Left renal cortex interstitium (tissue), 4 donors: ENCODE data around the gene CDKN1B. TPM values are rescaled to one million over a fixed set of nuclear protein-coding genes. Genes with fewer than 3 reads are reported as not detected.

Experiments
- DNase-seq, 4 donors: peaks; one replicate each; pipeline ENCODE4 v3.0.0-alpha.2; 2013; ENCODE audit warnings: low read depth in 4 of 4, low spot score in 2 of 4, missing footprints in 1 of 4
- polyA plus RNA-seq, 4 donors: library from polyadenylated mRNA; unstranded; fragments of 120-200 nt; gene quantifications; one replicate each; pipeline ENCODE4 v1.2.1, GENCODE V29; 2013; ENCODE audit not compliant: insufficient read length in 4 of 4

CDKN1B gene
- polyA plus RNA-seq, result 10 to 100 TPM; 60.7 to 81.3 (median 73.0) TPM

DNA sequence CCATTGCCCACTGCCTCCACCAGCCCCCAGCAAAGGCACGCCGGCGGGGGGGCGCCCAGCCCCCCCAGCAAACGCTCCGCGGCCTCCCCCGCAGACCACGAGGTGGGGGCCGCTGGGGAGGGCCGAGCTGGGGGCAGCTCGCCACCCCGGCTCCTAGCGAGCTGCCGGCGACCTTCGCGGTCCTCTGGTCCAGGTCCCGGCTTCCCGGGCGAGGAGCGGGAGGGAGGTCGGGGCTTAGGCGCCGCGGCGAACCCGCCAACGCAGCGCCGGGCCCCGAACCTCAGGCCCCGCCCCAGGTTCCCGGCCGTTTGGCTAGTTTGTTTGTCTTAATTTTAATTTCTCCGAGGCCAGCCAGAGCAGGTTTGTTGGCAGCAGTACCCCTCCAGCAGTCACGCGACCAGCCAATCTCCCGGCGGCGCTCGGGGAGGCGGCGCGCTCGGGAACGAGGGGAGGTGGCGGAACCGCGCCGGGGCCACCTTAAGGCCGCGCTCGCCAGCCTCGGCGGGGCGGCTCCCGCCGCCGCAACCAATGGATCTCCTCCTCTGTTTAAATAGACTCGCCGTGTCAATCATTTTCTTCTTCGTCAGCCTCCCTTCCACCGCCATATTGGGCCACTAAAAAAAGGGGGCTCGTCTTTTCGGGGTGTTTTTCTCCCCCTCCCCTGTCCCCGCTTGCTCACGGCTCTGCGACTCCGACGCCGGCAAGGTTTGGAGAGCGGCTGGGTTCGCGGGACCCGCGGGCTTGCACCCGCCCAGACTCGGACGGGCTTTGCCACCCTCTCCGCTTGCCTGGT lies at the start of gene CDKN1B:
Gene CDKN1B (plus strand): TSS at position 576 of the 793 bp plus-strand sequence. CDS start 472 bp downstream, outside the sequence.
- DNase-seq, result peak in 1 of 4 donors; percentile 71

DNA sequence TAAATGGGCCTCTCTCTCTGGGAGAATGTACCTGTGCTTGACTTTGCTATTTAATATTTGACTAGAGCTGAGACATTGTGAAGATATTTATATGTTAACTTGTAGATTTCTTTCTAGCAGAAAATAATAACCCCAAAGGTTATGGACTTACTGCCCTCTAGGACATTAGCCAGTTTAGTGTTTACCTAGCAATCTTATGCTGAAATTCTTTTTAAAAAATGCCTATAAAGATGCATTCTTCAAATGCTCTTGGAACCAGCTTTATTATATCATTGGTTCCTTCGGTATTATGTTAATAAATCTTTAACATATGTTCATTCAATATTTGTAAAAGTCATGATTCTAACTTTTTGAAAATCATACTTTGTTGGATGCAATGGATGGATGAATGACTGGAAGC lies 49.2 kb upstream of the CDKN1B start:
- no peak for DNase-seq

DNA sequence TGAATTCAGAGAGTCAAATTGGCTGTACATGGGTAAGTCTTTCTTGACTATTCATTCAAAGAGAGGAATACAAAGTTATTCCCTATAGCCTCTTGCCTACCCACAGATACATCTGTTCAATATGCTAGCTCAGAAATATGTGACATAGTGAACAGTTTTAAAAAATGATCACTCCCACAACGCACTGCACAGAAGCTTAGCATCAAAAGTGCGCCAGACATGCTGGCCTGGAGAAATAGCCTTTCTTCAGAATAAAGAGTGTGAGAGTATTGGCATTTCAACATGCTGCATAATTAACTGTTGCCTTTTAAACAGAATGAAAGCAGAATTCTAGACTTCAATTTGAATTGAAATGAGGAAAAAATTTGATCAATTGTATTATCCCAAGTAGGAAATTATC lies 48.1 kb upstream of the CDKN1B start:
- DNase-seq, result no peak

DNA sequence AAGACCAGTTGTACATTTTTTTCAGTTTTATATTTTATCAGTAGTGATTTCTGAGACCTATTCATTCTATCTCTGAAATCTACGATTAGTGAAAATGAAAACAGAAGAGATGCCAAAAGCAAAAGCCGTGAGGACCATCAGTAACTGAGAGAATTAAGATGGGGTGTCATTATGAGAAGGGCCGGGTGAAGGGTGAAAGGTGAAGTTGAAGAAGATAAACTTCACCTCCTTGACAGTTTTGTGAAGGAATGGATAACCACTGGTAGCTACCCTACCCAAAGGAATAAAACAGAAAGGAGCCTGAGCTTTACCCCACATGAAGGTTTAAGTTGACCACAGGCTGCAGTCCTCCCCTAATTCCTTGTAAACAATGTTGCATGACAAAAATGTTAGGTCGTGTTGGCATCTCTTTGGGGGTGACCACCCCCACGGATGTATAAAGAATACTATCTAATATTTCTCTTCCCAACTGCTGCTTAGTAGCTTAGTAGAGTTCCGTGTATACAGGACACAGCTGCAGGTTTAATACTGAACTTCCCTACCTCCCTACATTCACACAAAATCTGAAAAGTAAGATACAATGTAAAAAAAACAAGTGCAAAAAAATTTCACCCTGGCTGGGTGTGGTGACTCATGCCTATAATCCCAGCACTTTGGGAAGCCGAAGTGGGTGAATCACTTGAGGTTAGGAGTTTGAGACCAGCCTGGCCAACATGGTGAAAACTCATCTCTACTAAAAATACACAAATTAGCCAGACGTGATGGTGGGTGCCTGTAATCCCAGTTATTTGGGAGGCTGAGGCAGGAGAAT lies 45.1 kb upstream of the CDKN1B start:
- no peak for DNase-seq

DNA sequence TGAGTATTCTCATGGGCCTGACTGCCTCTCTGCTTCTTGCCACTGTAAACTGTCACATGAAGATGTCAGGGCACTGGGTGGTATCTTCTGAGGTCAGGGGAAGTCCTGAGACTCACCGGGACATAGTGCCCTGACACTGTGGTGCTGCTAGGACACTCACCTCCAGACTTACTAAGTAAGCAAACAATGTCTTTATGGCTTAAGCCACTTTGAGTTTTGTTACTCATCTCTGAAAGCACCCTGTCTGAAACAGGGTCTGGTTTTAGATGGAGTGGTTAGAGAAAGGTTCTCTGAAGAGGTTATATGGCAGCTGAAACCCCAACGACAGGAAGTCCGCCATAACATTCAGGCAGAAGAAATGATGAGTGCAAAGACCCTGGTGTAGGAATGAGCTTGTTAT lies 43.9 kb upstream of the CDKN1B start:
- no peak for DNase-seq

DNA sequence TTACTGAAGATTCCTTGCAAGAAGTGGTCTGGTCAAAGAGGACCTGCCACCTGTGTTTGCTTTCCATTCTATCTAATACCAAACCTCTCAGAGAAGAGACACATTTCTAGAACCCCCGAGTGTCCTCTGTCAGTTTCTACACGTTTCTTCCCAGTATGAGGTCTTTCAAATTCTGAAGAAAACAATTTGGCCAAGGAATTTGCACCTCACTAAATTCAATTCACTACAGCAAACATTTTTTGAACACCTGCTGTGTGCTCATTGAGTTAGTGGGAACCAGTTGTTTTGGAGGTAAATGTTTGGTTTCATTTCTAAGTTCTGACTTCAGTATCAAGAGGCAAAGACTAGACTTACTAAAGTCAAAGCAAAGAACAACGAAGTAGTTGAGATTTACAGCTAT lies 40.6 kb upstream of the CDKN1B start:
- DNase-seq, result no peak

DNA sequence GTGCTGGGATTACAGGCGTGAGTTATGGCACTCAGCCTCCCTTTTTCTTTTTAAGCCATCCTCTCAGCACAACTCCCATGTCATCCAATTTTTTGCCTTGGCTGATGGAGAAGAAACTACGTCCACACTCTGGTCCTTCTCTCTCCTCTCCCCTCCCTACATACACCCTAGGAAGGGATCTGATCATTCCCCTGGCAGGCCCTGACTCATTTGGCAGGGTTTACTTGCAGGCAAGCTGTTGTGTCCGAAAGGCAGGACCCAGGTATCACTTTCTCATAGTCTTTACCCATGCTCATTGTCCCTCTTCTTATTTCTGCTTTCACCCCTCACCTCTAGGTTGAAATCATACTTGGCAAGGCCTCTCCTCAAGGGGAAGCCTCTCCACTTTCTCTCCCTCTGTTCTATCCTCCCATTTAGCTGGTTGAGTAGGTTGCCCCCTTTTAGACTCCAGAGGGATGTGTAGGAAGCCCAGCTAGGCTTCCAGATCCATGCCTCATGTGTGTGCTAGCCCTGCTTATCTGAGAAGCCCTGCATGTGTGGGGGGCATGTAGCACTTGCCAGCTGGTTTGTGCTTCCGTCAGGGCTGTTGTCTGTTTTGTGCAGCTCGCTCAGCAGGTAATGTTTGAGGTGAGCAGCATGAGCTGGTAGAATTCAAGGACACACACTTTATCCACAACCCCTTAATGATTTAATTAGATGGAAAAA lies 36.0 kb upstream of the CDKN1B start:
- DNase-seq, result no peak

DNA sequence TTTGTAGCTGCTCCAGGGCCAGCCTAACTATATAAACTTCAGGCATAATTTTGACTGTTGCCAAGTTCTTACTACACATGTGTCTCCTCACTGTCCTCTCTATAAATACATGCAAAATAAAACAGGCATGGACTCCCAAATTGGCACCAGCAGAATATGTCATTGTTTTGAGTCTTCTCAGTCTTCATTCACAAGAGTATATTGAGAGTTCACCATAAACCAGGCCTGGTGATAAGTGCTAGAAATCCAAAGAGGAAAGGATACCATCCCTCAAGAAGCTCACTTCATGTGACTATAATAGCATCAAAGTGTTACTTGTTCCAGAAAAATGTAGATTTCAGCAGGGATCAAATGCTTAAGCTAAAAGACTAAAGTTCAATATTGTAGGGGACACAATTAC lies 34.9 kb upstream of the CDKN1B start:
- DNase-seq, result no peak

DNA sequence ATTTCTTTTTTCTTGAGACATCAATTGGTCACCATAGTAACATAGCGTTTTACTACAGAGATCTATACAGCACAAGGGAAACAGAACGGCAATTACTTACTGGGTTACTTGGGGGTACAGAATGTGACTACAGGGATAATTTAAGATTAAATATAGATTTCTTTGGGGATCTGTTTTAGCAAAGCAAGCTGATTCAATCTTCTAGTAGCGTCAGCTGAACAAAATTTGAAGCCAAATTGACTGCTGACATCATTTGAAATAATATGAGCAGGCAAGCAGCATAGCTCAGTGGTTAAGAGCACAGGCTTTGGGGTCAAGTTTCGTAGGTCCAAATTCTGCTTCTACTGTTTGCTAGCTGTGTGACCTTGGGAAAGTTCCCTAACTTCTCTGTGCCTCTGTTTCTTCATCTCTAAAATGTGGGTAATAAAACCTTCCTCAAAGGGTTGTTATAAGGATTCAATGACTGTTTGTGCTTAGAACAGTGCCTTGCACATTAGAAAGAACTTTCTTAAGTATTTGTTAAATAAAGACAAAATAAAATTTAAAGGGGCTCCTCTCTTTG lies 34.0 kb upstream of the CDKN1B start:
- no peak for DNase-seq

DNA sequence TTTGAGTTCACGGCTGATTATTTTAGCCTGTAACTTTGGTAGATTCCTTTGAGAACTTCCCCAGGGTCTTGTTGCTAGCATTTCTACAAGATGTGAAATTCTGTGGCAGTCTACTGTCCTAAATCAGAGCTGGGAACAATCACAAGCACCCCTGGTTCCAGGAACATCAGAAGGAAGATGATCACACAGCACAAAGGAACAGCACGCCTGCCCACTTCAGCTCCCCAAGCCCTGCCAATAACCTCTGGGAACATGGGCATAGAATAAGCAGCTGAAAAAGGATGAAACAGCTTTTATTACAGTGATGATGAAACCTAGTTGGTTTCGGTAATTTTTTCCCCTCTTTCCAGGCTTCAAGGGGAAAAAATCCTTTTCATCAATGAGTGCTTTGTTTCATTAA lies 33.4 kb upstream of the CDKN1B start:
- no peak for DNase-seq

DNA sequence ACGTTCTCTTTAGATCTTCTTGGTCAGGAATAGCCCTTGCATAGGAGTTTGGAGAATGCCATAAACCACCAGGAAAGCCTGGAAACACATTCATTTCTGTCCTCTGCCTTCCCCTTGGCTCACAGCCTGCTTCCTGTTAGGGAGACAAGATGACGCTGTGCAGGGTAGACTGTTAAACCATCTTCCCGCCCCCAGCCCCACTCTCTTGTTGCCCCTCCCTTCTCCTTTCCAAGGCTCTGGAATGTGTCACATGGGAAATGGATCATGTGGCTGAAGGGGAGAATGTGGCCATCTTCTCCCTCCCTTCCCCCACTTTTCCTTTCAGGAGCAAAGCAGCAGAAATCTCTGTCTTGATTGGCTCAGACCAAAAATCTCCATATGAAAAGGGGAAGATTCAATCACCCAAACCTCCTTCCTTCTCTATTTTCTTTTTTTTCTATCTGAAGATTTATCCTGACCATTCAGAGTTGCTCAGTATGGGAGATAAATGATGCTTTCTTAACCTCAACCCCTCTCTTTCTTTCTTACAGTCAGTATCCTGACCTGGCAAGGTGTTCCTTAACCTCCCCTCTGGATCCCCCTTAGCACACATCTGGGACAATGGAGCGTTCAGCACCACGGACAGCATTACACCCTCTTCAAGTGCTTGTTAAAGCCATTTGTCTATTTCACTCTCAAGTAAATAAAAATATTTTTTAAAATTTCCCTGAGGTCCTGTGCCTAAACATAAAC lies 32.6 kb upstream of the CDKN1B start:
- peak in 1 of 4 donors; percentile 62 for DNase-seq

DNA sequence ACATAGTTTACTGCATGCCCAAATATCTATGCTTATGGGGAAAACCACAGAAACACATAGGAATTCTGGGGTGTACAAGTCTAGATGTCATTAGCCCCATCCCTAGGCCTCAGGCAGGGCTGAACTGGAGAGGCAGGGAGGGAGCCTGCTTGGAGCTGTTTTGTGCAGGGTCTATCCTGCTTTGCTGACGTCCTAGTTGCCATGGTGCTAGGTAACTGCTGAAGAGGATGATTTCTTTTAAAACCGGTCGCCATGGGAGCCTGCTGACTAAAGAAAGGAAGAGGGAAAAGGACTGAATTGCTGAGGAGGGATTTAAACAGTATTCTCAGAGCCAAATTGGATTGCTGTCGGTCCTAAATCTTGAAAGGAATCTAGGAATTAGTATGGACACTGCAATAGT lies 31.9 kb upstream of the CDKN1B start:
- no peak for DNase-seq

DNA sequence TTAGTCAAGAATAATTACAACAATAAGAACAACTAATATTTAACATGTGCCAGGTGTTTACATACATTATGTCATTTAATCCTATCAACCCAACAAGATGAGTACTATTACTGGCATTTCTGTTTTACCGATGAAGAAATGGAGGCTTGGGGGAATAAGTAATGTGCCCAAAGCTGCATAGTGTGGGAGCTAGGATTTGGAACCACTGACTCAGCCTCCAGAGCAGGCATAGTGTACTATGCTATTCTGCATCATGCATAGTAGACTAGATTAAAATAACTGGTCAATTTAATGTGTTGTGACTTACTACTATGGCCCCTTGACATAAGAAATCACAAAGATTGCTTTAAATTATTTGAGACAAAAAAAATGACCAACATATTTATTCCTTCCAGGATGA lies 30.7 kb upstream of the CDKN1B start:
- no peak for DNase-seq

DNA sequence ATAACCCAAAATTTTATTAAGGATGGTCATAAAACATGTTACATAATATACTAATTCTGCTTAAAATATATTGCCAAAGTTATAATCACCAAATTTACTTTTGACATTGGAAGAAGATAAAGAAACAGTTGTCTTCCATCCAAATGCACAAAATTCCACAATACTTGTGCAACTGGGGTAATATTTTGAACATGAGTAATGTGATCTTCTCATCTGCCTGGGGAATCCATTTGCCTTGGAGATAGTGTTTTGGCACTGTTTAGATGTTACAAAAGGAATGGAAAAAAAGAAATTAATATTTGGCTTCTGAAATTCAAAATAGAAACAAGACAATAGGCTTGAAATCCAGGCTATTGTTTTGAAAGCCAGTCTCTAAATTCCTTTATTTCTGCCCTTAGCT lies 30.2 kb upstream of the CDKN1B start:
- DNase-seq, result no peak

DNA sequence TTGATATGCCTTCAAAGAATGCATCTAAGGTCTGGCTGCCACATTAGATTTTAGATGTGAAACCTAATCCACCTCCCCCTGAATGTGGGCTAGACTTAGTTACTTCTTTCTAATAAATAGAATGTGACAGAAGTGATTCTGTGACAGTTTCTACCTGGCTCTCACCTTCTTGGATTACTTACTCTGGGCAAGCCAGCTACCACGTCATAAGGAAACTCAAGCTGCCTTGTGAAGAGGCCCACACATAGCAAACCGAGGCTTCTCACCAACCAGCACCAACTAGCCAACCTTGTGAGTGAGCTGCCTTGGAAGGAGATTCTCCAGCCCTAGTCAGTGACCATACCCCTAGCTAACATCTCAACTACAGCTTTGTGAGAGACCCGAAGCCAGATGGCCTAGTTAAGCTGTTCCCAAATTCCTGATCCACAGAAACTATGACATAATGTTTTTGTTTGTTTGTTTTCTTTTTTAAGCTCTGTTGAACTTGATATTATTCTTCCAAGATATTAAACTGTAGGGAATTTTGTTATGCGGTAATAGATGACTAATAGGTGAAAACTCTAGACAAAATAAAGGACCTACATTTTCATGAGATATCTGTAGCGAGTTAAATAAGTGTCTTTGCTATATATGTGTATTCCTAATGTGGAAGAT lies 27.4 kb upstream of the CDKN1B start:
- no peak for DNase-seq

DNA sequence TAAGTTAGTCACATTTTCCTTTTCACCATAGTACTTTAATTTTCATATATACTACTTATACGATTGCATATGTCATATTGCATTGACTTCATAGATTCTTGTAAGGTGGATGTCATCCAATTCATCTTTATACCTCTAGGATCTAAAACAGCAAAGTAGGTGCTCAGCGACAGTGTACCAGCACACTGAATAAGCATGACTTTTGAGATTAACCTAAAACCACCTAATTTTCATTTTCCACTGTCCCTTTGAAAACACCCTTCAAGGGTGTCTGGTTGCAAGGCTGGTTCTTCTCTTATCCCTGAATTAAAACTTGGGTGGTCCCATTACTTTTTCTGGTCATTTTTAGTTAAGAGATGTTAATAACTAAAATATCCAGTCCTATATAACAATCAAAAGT lies 25.6 kb upstream of the CDKN1B start:
- no peak for DNase-seq

DNA sequence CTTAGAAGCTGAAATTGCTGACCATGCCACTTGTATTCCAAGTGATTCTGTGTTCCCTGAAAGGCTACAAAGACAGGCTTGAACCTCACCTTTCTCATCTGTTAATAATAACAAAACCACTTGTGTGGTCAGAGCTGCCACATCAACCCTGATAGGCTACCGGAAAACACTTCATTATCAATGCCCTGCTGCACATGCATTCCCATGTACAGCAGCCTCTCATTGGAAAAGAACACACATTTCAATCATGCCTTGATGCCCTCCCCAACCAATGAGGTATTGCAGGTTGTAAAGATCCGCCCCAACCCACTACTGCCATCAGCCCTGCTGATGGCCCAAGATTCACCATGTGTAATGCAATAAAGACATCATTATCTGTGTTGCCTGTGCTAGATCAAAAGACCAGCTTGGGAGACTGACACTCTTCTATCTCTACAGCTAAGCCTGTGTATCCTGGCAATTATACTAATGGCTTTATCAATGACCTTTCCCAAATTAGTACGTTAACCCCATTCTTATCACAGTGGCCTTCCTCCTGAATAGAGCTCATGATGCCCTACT lies 24.0 kb upstream of the CDKN1B start:
- no peak for DNase-seq

DNA sequence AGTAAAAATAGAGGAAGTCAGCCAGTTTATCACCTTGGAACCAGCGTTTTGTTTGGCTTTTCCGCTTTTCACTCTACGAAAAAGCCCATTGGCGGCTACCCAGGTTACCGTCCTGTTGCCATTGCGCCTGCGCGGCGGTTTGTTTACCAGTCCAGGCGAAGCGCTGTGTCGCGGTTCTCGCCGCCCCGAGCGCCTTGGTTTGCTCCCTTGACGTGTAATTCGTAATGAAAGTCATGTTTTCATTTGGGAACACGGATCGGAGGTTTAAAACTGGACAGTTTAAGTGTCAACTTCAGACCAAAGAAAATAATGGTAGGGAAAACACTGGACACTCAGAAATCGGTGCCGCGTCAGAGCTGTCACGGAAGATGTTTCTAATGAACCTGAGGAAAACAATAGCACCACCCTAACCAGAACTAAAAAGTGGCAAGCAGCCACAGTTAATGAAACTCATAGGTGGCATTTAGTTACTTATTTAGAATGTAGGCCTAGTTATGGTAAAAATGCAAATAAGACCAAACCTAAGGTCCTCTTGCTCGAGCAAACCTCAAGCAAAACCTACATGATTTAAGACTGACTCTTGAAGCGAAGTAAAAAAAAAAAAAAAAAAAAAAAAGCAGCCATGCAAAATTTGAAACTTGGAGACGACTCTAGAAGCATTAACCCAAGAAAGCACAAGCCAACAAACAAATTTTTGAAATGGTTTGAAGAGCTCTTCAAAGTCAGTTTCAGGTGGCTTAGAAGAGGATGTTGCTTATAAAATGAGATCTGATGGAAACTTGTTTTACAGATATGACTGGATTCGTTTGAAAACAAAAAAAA lies 20.4 kb upstream of the CDKN1B start:
- peak; percentile 81 to 93 (median 86) for DNase-seq

DNA sequence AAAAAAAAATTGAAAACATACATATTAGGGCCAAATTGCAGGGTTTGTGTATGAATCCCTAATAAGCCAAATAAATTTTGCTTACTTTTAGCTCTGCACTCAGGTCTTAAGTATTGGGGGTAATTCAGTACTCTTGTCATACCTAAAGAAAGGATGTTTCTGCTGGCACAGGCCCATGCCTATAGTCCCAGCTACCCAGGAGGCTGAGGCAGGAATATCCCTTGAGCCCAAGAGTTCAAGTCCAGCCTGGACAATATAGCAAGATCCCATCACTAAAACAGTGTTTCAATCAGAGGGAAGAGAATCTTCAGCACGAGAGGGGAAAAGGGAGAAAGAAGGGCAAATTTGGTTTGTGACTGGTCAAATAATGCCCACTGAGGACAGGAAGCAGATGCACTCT lies 17.8 kb upstream of the CDKN1B start:
- no peak for DNase-seq
